Hindlimb muscle (tissue), 1 donor: ENCODE data around the gene KPNA3. TPM values are rescaled to one million over a fixed set of nuclear protein-coding genes. Genes with fewer than 3 reads are reported as not detected.

Source experiments
- DNase-seq: peaks from one replicate; pipeline ENCODE4 v3.0.0-alpha.2; 2013
- polyA plus RNA-seq: library from polyadenylated mRNA; unstranded; fragments of 120-200 nt; gene quantifications from one replicate; pipeline ENCODE4 v1.2.1, GENCODE V29; 2013; ENCODE audit not compliant: insufficient read length

The KPNA3 gene
- polyA plus RNA-seq, 1 donor: 37.4 TPM

GRCh38 chr13:49676581-49677298, 115.7 kb downstream of the KPNA3 start:
- no peak for DNase-seq

- no peak for DNase-seq
Measured at GRCh38 chr13:49670828-49671227, 121.7 kb downstream of the KPNA3 start.

GRCh38 chr13:49669735-49670309, 122.7 kb downstream of the KPNA3 start:
- no peak for DNase-seq

GRCh38 chr13:49667773-49668172, 124.7 kb downstream of the KPNA3 start:
- no peak for DNase-seq

DNA sequence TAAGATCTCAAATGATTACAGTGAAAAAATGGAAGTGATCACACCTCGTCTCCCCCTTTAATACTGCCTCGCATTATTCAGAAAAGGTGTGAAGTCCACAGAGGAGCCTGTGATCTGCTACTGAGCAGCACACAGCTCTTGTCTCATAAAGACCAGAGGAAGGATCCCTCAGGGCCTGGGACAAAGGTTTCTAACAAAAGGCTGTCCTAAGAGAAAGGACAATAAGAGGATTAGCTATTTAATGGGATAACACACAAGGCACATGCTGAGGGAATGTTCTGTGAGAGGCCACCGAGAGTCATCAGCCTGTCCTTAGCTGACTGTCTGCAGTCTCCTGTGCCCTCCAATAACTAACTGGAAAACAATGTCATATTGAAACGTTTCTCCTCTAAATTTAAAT, 127.9 kb downstream of the KPNA3 start:
- no peak for DNase-seq

DNA sequence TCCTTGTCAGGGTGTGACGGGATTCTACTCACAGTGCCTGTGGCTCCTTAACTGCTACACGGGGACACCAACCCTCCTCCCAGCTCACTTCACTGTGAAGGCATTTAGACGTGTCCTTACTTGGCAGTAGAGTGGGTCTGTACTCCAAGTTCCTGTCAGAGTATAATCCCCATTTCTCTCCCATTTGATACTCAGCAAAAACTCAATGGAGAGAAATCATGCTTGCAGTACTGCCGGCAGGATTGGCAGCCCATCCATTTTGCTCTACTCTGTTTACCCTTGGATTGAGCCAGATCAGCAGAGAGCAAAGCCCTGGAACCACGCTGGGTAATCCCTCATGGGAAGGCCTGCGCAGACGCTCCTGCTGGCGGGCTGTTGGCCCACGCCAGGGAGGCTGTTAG, 135.2 kb downstream of the KPNA3 start:
- no peak for DNase-seq

- no peak for DNase-seq
Measured at GRCh38 chr13:49655906-49656305, 136.6 kb downstream of the KPNA3 start.

- no peak for DNase-seq
Measured at GRCh38 chr13:49654011-49654410, 138.5 kb downstream of the KPNA3 start.

GRCh38 chr13:49653478-49653877, 139.0 kb downstream of the KPNA3 start:
- no peak for DNase-seq

- DNase-seq: peak; percentile 40
Measured at GRCh38 chr13:49652355-49653305, 139.9 kb downstream of the KPNA3 start.

DNA sequence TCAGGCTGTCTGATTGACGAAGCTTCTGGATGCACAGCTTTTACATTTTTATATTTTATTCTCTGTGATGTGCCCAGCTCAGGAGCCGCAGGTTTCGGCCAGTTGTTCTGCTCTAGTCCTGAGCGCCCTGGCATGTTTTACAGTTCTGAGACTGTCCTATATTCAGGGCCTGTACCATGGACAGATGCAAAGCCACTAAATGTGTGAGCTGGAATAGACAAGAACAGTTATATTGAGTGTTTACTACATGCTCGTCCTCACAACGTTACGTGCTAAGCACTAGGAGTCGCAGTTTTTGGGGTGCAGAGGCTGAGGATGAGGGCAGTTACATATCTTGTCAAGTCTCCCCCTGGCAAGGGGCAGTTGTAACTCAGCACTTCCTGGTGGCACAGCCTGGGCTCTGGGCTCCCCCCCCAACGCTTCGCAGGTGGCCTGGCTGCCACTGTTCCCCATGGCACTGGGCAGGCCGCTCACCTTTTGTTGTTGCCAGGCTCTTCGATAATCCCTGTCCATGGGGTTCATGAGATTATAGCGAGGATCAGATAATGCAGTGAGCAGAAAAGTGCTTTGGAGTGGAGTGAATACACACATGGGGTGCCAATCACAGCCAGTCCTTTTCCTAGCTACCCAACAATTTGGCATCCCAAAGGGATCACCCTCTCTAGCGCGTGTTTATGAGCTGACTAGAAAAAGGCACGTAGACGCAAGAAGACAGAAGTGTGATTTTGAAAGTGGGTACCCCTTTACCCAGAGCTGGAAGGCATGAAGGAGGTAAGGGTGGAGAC, 140.7 kb downstream of the KPNA3 start:
- no peak for DNase-seq

GRCh38 chr13:49649963-49650312, 142.5 kb downstream of the KPNA3 start:
- DNase-seq: no peak

Other genes with a start within 250 kb of the KPNA3 start
- gene RCBTB1, start 207.1 kb downstream of the KPNA3 start, polyA plus RNA-seq: 17.4 TPM
- 0.37 TPM for gene ARL11, start 164.2 kb downstream of the KPNA3 start, polyA plus RNA-seq
- gene EBPL, start 101.2 kb downstream of the KPNA3 start, polyA plus RNA-seq: 23.2 TPM
- 12.6 TPM for gene SPRYD7, start 143.7 kb upstream of the KPNA3 start, polyA plus RNA-seq
- 25.3 TPM for gene TRIM13, start 204.4 kb upstream of the KPNA3 start, polyA plus RNA-seq
- gene KCNRG, start 222.8 kb upstream of the KPNA3 start, polyA plus RNA-seq: 1.1 TPM